HepG2 (cell line): Measurements from ENCODE around the gene ADGRL1. TPM values are rescaled to one million over a fixed set of nuclear protein-coding genes. Genes with fewer than 3 reads are reported as not detected.

Experiments used
- ATAC-seq: fragments of 200-7000 bp; cut with Tn5 transposase; 3 replicates; pipeline ENCODE4 v1.9.1; 2020; ENCODE audit warnings: mild to moderate bottlenecking, moderate library complexity
- BruUV-seq: library from RNA; stranded (reverse); fragments of 400-500 nt; replicated peaks from 2 replicates; lab custom pipeline; 2021; lab: Mats Ljungman, UMichigan
- CTCF ChIA-PET: fragments of 300-600 bp; formaldehyde crosslinking; extraction: SDS; loops from one replicate; lab custom pipeline; 2021; ENCODE audit warnings: low total read pairs, inconsistent platforms, low intra/inter-chr PET ratio; lab: Yijun Ruan, JAX
- POLR2A ChIA-PET: fragments of 350-600 bp; sonication (Branson Sonifier 250); formaldehyde crosslinking; loops from one replicate; lab custom pipeline; 2020; ENCODE audit warnings: antibody characterized with exemption, inconsistent platforms; lab: Yijun Ruan, JAX
- DNase-seq: peaks from one replicate; pipeline ENCODE4 v3.0.0-alpha.2; 2015; ENCODE audit warnings: low spot score
- FAIRE-seq: peaks from 3 replicates; lab custom pipeline; 2011; peaks lifted over from hg19 to GRCh38; lab: Jason Lieb, UNC
- H2AFZ ChIP-seq: one replicate; pipeline ENCODE4 v1.6.1; 2011; ENCODE audit warnings: low read length, inconsistent platforms
- H3K27ac ChIP-seq: fragments of 300-600 bp; 3 replicates; pipeline ENCODE4 v1.8.0; 2011; ENCODE audit warnings: mixed run types, mild to moderate bottlenecking, mixed read lengths, low read length, inconsistent platforms; ENCODE audit not compliant: insufficient read depth; ENCODE audit errors: extremely low read length
- H3K27me3 ChIP-seq, 2 experiments: fragments of 200-600 bp in 1 of 2; 2 replicates in 1 of 2; 3 replicates in 1 of 2; pipeline versions ENCODE4 v1.6.0 to v1.8.0; 2011; ENCODE audit warnings: low read length in 2 of 2, mild to moderate bottlenecking in 2 of 2, moderate library complexity in 2 of 2, inconsistent platforms in 1 of 2; ENCODE audit not compliant: insufficient read depth in 2 of 2, control insufficient read depth in 1 of 2
- H3K36me3 ChIP-seq, 2 experiments: fragments of 200-600 bp in 1 of 2; replicated peaks in 1 of 2; 2 replicates in 1 of 2; 3 replicates in 1 of 2; pipeline versions ENCODE4 v1.5.1 to v1.8.0; 2011; ENCODE audit warnings: low read length in 2 of 2, inconsistent platforms in 1 of 2; ENCODE audit not compliant: insufficient read depth in 2 of 2, control insufficient read depth in 1 of 2
- H3K4me1 ChIP-seq: 2 replicates; pipeline ENCODE4 v1.5.1; 2012; ENCODE audit warnings: low read length, inconsistent platforms; ENCODE audit not compliant: insufficient read depth
- H3K4me2 ChIP-seq: 2 replicates; pipeline ENCODE4 v1.6.0; 2011; ENCODE audit warnings: low read depth, low read length, inconsistent platforms
- H3K4me3 ChIP-seq, 3 experiments: fragments of 200-600 bp in 1 of 3; sonication (generic), shearing (Covaris generic) in 1 of 3; replicated peaks in 1 of 3; 2 replicates each; pipeline ENCODE4 v1.5.1; 2011 to 2016; ENCODE audit warnings: low read length in 3 of 3, inconsistent platforms in 2 of 3, low read depth in 2 of 3, mild to moderate bottlenecking in 2 of 3, control low read depth in 1 of 3, mixed read lengths in 1 of 3; ENCODE audit not compliant: insufficient read depth in 1 of 3
- H3K79me2 ChIP-seq: one replicate; pipeline ENCODE4 v1.6.1; 2011; ENCODE audit warnings: low read length, inconsistent platforms; ENCODE audit not compliant: insufficient read depth
- H3K9ac ChIP-seq: 2 replicates; pipeline ENCODE4 v1.6.0; 2011; ENCODE audit warnings: mild to moderate bottlenecking, low read depth, low read length, inconsistent platforms; ENCODE audit not compliant: insufficient read depth
- H3K9me3 ChIP-seq: 2 replicates; pipeline ENCODE4 v1.5.1; 2012; ENCODE audit warnings: mild to moderate bottlenecking, low read length
- H4K20me1 ChIP-seq: 2 replicates; pipeline ENCODE4 v1.6.0; 2011; ENCODE audit warnings: inconsistent platforms, mild to moderate bottlenecking, low read length, moderate library complexity; ENCODE audit not compliant: insufficient read depth
- ATF7-NPFF ChIP-seq: sonication (generic); formaldehyde crosslinking; IDR thresholded peaks from 2 replicates; pipeline ENCODE4 v1.8.1; 2023; ENCODE audit warnings: mild to moderate bottlenecking, low read depth, missing genetic modification reagents, moderate library complexity
- ATRX ChIP-seq: sonication (generic); formaldehyde crosslinking; IDR thresholded peaks from 2 replicates; pipeline ENCODE4 v1.4.0; 2020; ENCODE audit warnings: missing genetic modification reagents, borderline replicate concordance
- CHD4 ChIP-seq: fragments of 200-600 bp; sonication (generic); IDR thresholded peaks from 2 replicates; pipeline ENCODE4 v1.7.0; 2017; ENCODE audit warnings: mild to moderate bottlenecking, low read length, borderline replicate concordance
- HDAC1 ChIP-seq: sonication (generic); formaldehyde crosslinking; IDR thresholded peaks from 2 replicates; pipeline ENCODE4 v1.5.1; 2020; ENCODE audit warnings: mild to moderate bottlenecking, missing genetic modification reagents
- KIAA2018 ChIP-seq: sonication (generic); formaldehyde crosslinking; IDR thresholded peaks from 2 replicates; pipeline ENCODE4 v1.5.0; 2020; ENCODE audit warnings: mild to moderate bottlenecking, missing genetic modification reagents, borderline replicate concordance
- MIER3 ChIP-seq: IDR thresholded peaks from 2 replicates; pipeline ENCODE4 v1.6.1; 2016; ENCODE audit warnings: missing compliant biosample characterization, borderline replicate concordance
- NCOA2 ChIP-seq: sonication (generic); formaldehyde crosslinking; IDR thresholded peaks from 2 replicates; pipeline ENCODE4 v1.8.0; 2022; ENCODE audit warnings: inconsistent platforms
- PATZ1 ChIP-seq: sonication (generic); formaldehyde crosslinking; IDR thresholded peaks from 2 replicates; pipeline ENCODE4 v1.4.0; 2020; ENCODE audit warnings: missing genetic modification reagents
- RAD21 ChIP-seq: fragments of 450-650 bp; formaldehyde crosslinking; IDR thresholded peaks from 2 replicates; pipeline ENCODE4 v1.5.0; 2020; ENCODE audit warnings: mild to moderate bottlenecking
- TBP ChIP-seq: sonication (generic); formaldehyde crosslinking; IDR thresholded peaks from 2 replicates; pipeline ENCODE4 v1.5.0; 2020; ENCODE audit warnings: missing genetic modification reagents
- ZFY ChIP-seq: sonication (generic); formaldehyde crosslinking; IDR thresholded peaks from 2 replicates; pipeline ENCODE4 v1.4.0; 2020; ENCODE audit warnings: missing genetic modification reagents
- ZNF781 ChIP-seq: sonication (generic); formaldehyde crosslinking; IDR thresholded peaks from 2 replicates; pipeline ENCODE4 v1.5.1; 2020; ENCODE audit warnings: borderline replicate concordance, mild to moderate bottlenecking, missing genetic modification reagents; ENCODE audit errors: not compliant biosample characterization
- ZNF782 ChIP-seq: sonication (generic); formaldehyde crosslinking; IDR thresholded peaks from 2 replicates; pipeline ENCODE4 v1.4.0; 2020; ENCODE audit warnings: missing genetic modification reagents, mild to moderate bottlenecking, borderline replicate concordance
- ZSCAN20 ChIP-seq: sonication (generic); formaldehyde crosslinking; IDR thresholded peaks from 2 replicates; pipeline ENCODE4 v1.4.0; 2020; ENCODE audit warnings: missing genetic modification reagents, mild to moderate bottlenecking, borderline replicate concordance
- WGBS: methylation state at CpG from one replicate; pipeline ENCODE4 v1.1.6; 2017; ENCODE audit warnings: low lambda C conversion rate; 5-methylcytosine and 5-hydroxymethylcytosine counted together
- in situ Hi-C: cut with HindIII; loops from 2 replicates; pipeline ENCODE4 v1.10.0; 2017; ENCODE audit warnings: low pct_unique_long_range_greater_than_20kb; ENCODE audit not compliant: extremely low pct_ligation_motif_present
- intact Hi-C: fragments of 100-400 bp; cut with micrococcal nuclease; formaldehyde crosslinking; loops from one replicate; pipeline ENCODE4 v1.10.0; 2022; ENCODE audit not compliant: unreplicated experiment
- polyA plus RNA-seq, 8 experiments: library from polyadenylated mRNA; depleted of rRNA in 3 of 8; stranded (reverse) in 7 of 8; unstranded in 1 of 8; fragments of >200 nt; fragmentation: Illumina TruSeq in 4 of 8; extraction: Trizol in 4 of 8; gene quantifications; 2 replicates each; pipeline versions ENCODE4 v1.2.1 to v1.2.3, GENCODE V29; 2011 to 2016; ENCODE audit warnings: low read depth in 4 of 8, missing spikeins in 1 of 8, mixed read lengths in 1 of 8; ENCODE audit not compliant: insufficient read depth in 1 of 8
- total RNA-seq, 5 experiments: library from RNA; depleted of rRNA; stranded (reverse); fragments of >200 nt; fragmentation: Illumina TruSeq; extraction: Trizol; gene quantifications; 2 replicates each; pipeline ENCODE4 v1.2.3, GENCODE V29; 2016; ENCODE audit warnings: low read depth in 1 of 5

ADGRL1 gene
- total and polyA plus RNA-seq, 2 of the 13 experiments (the other 11 are each of a cell fraction or from before 2014, with no cell fraction given), result 0.49 to 1.7 TPM

- ChIA-PET CTCF (interaction anchor here (0.7 to 1.6 kb wide), 5 partner anchors 16 to 235 kb away, joined by 3 to 7 read pairs (median 3); no protein-coding TSS in a partner anchor), POLR2A (interaction anchor here (2.8 kb wide), 1 partner anchor 22 kb away, joined by 11 read pairs; the partner anchor contains the start of gene ASF1B)
- DNase-seq (no peak), ATAC-seq (no peak), FAIRE-seq (no peak)
- peaks cover 12% of the 10 kb centered on the region for H3K79me2 ChIP-seq
- H2AFZ ChIP-seq, result no peak overlapping the region
- intact Hi-C loops (loop anchor here (5.0 kb wide), 1 partner anchor 33 kb away; no protein-coding TSS in a partner anchor), in situ Hi-C loops (no loop called here)
- BruUV-seq, result no TSS peak
- H3K4me3 ChIP-seq, result no peak overlapping the region
- WGBS, result 65% methylated on average over 8 of the region's 9 CpGs
- H3K9me3 ChIP-seq, result no peaks in the 10 kb centered on the region
- H3K36me3 ChIP-seq, result no peaks in the 10 kb centered on the region
- peaks cover 76% of the 10 kb centered on the region for H3K4me1 ChIP-seq
- H3K4me2 ChIP-seq, result no peak overlapping the region
- H4K20me1 ChIP-seq, result no peaks in the 10 kb centered on the region
- H3K27me3 ChIP-seq, result no peaks in the 10 kb centered on the region; a peak in 1 of 5 replicates
- no peak overlapping the region for H3K27ac ChIP-seq
- no peak overlapping the region for H3K9ac ChIP-seq
- TF ChIP-seq ATF7-NPFF (CRISPR knock-in tag) (no peak), TBP (CRISPR knock-in tag) (no peak), KIAA2018 (CRISPR knock-in tag) (no peak), NCOA2 (no peak), ATRX (no peak), PATZ1 (peak; percentile 19; the same call in 1 of the 2 replicates), ZNF781 (no peak), ZFY (CRISPR knock-in tag) (peak; percentile 34; the same call in 1 of the 2 replicates), ZSCAN20 (CRISPR knock-in tag) (no peak), MIER3 (CRISPR knock-in tag) (no peak), HDAC1 (CRISPR knock-in tag) (no peak), CHD4 (no peak), RAD21 (peak; percentile 59), ZNF782 (CRISPR knock-in tag) (no peak)
Measured at GRCh38 chr19:14114854-14115253, 91.1 kb downstream of the ADGRL1 start.
